Myocyte (in vitro differentiated cells): ENCODE measurements around the gene ZNF343. TPM values are rescaled to one million over a fixed set of nuclear protein-coding genes. Genes with fewer than 3 reads are reported as not detected.
"Not testable (repeated sequence)": the region's sequence is repeated elsewhere in the genome, so short reads cannot be mapped to it uniquely, and the experiment has no call there.

ENCODE experiments used
- DNase-seq: peaks from one replicate; pipeline ENCODE4 v3.0.0-alpha.2; 2012; ENCODE audit warnings: low read depth
- total RNA-seq: library from RNA; depleted of rRNA; stranded (reverse); fragments of >200 nt; gene quantifications from 2 replicates; pipeline ENCODE4 v1.2.3, GENCODE V29; 2014

The ZNF343 gene
- total RNA-seq, 1 donor from 2014 or later, result 11.7 TPM

DNA sequence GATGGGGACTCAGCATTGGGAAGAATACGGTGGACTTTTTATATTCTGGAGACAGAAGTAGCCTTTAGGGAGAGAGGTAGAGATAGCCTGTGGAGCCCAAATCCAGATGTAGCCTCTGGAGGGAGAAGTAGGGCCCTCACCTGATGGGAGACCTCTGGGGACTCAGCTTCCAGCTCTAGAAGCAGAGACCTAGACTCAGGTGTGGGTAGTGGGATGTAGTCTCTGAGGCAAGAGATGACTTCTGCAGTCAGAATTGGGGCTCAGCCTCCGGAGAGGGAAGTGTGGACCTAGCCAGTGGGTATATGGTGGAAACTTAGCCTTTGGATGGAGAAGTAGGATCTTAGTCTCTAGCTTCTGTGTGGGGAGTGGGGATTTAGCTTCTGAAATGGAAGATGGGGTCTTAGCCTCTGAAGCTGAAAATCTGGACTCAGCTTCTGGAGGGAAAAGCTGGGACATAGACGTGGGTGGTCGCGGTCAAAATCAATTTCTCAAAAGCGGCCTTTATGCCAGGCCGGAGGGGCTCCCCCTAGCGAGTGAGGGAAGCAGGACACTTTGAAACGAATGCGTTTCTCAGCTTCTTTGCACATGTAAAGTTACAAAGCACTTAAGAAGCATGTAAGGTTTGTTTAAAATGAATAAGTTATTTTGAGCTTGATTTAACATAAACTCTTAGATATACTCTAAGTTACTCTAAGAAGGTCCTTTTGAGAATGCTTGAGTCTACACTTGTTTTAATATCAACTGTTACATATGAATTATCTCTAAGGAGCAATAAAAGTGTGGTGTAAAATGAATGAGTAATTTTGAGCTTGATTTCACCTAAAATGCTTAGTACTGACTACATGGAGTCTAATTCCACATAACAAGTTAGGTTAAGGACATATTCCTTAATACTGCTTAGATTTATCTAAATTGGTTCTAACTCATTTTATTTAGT, 12.9 kb upstream of the ZNF343 start:
- peak; percentile 49 for DNase-seq

DNA sequence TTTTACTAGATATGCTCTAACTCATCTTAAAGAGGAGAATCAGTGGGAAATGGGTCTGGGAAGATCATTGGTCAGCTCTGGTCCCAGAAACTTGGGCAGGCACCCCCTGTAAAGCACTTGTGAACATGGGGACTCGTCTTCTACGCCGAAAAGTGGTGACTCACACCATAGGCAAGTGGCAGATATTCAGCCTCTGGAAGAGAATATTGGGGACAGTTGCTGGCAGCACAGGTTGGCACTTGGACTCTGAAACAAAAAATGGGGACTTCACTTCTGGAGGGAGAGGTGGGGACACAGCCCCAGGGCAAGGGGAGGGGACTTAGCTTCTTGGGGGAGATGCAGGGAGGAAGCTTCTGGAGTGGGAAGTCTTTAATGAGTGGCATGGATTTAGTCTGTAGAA, 11.9 kb upstream of the ZNF343 start:
- no peak for DNase-seq

DNA sequence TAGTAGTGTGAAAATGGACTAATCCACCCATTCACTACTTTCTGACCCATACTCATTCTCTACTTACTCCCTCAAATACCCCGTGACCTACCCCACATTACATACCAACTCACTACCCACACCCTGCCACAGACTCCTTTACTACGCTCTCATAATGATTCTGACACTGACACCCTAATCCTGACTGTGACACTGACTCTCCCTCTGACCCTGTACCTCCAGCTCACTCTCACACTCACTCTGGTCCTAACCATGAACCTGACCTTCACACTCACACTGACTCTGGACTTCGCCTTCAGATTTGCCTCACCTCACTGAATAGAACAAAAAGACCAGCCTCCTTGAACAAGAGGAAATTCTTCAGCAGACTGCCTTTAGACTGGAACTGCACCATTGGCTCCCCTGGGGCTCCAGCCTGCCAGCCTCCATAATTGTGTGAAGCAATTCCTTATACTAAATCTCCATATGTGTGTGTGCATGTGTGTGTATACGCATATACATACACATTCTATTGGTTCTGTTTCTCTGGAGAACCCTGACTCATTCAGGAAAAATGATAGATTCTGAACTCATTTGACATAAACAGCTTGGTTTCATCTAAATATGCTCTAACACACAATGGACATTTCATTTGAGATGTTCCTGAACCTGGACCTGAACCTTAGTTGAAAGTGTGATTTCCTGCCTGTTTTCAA, 10.5 kb upstream of the ZNF343 start:
- no peak for DNase-seq

DNA sequence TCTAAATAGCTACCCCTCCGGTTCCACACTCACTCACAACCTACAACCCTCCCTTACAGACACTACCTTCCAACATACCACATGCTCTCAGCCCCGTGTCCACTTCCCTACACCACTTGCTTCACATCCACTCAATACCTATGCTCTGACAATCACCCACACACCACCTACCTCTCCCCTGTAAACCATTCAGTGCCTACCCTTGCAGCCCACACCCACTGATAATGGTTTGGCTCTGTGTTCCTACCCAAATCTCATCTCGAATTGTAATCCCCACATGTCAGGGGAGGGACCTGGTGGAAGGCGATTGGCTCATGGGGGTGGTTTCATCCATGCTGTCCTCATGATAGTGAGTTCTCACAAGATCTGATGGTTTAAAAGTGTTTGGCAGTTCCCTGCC, 9.8 kb upstream of the ZNF343 start:
- DNase-seq, result no peak

DNA sequence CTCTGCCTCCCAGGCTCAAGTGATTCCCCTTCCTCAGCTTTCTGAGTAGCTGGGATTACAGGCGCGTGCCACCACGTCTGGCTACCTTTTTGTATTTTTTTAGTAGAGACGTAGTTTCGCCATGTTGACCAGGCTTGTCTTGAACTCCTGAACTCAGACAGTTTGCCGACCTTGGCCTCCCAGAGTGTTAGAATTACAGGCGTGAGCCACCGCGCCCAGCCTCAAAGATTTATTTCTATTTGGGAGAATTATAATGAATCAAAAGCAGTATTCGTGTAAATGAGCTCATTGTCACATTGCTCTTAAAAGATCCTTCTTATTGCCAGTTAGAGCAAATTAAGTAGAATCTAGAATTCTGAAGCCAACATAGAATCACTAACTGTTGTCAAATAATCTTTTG, 9.4 kb upstream of the ZNF343 start:
- DNase-seq, result no peak

DNA sequence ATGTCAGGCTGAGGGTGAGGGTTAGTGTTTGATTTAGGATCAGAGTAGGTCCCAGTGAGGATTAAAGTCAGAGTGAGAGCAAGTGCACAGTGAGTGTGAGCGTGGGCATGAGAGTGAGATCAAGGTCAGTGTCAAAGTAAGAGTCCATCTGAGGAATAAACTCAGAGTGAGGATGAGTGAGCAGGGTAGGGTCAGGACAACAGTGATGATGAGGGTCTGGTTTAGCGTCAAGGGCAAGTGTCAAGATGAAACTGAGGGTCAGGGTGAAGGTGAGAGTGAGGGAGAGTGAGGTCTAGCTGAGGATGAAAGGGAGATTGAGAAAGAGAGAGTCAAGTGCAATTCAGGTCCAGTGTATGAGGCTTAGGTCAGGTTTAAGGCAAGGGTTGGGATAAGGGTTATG, 7.7 kb upstream of the ZNF343 start:
- DNase-seq, result no peak

DNA sequence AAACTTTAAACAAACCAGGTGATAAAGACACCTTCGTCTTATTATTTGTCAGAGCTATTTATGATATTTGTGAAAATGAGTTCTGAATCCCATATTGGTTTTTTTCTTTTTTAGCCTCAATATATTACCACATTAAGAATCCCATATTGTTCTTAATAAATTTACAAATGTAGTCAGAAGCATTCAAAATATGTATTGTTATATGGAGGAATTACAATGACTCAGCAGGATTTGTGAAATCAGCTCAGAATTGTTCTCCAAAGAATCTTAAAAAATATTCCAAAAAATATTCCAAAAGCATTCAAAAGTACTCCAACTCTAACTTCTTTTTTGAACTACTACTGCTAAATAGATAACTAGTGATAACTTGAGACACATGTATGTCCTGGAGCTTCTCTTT, 6.5 kb upstream of the ZNF343 start:
- no peak for DNase-seq

DNA sequence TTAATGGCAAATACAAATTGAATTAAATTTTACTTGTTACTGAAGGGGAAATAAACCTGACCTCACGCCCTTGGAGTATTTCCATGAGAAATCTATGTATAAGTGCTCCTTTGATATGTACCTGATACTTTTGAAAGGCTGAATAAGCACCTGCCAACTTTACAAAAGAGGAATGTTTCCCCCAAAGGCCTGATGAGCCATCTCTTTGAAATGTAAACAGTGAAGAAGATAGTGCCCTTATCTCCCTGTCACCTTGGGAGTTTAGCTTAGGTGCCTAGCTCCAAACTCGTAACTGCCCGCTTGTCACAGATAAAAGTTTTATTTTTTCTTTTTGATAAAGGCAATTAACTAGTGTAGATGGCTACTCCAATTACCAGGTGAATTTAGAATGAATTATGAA, 1.1 kb upstream of the ZNF343 start:
- DNase-seq, result no peak

DNA sequence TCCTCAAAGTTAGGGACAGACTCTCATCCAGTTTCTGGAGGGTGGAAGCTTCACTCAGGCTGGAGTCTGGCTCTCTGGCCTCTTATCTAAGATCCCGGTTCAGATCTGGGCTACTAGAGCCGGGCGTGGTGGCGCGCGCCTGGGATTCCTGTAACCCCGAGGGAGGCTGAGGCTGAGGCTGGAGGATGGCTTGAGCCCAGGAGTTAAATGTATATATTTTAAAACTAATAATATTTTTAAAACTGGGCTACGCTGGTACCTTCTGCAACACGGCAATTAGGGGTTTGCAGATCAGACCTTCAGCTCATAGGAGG, 710 bp upstream of the ZNF343 start:
- no peak for DNase-seq

DNA sequence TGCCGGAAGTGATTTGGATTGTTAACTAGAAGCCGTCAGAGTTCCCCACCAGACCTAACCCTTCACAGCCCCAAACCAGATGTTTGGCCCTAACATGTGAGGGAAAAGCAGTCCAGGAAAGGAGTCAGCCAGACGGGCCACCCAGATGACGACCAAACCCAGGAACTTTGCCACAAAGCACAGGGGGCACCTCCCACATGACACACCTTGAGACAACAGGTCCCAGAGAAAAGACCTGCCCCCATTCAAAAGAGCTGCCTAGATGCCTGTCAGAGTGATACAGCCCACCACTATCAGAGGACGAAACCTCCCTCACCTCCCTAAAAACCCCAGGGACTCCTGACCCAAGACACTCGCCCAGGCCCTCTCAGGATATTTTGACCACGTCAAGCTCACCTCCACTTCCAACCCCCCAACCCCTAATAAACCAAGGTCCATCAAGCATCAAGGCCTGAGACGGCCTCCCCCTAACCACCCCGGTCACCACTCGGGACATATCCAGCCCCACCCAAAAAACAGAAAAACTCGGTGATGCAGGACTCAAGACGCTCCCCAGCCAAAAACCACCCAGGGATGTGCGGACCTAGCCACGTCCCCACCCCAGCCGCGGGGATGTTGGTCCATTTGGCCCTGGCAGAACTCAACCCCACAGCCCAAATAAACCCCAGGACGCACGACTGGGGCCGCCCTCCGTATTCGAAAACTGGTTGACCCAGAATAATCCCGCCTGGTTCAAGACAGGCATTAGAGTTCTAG, 662 bp downstream of the ZNF343 start:
- DNase-seq, result peak; percentile 13

DNA sequence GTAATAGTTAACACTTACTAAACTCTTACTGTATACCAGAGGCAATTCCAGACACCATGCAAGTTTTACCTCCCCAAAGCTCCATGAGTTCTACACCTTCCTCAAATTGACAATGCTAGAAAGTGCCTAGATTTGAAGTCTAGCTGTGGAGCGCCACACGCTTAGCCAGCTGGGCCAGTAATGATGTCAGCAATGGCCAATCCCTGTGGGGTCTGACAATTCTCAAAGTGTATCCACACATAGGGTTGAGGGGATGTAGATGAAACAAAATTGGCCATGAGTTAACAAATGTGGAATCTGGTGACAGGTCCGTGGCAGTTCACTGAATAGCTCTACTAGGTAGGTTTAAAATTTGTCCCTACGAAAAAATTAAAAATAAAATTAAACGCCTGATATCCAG, 1.3 kb downstream of the ZNF343 start:
- DNase-seq, result peak; percentile 5

DNA sequence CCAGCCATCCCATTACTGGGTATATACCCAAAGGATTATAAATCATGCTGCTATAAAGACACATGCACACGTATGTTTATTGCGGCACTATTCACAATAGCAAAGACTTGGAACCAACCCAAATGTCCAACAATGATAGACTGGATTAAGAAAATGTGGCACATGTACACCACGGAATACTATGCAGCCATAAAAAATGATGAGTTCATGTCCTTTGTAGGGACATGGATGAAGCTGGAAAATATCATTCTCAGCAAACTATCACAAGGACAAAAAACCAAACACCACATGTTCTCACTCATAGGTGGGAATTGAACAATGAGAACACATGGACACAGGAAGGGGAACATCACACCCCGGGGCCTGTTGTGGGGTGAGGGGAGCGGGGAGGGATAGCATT, 2.3 kb downstream of the ZNF343 start:
- not testable (repeated sequence) for DNase-seq

DNA sequence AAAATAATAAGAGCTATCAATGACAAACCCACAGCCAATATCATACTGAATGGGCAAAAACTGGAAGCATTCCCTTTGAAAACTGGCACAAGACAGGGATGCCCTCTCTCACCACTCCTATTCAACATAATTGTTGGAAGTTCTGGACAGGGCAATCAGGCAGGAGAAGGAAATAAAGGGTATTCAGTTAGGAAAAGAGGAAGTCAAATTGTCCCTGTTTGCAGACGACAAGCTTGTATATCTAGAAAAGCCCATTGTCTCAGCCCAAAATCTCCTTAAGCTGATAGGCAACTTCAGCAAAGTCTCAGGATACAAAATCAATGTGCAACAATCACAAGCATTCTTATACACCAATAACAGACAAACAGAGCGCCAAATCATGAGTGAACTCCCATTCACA, 3.9 kb downstream of the ZNF343 start:
- DNase-seq, result not testable (repeated sequence)

DNA sequence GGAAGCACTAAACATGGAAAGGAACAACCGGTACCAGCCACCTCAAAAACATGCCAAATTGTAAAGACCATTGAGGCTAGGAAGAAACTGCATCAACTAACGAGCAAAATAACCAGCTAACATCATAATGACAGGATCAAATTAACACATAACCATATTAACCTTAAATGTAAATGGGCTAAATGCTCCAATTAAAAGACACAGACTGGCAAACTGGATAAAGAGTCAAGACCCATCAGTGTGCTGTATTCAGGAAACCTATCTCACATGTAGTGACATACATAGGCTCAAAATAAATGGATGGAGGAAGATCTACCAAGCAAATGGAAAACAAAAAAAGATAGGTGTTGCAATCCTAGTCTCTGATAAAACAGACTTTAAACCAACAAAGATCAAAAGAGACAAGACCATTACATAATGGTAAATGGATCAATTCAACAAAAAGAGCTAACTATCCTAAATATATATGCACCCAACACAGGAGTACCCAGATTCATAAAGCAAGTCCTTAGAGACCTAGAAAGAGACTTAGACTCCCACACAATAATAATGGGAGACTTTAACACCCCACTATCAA, 5.8 kb downstream of the ZNF343 start:
- not testable (repeated sequence) for DNase-seq

DNA sequence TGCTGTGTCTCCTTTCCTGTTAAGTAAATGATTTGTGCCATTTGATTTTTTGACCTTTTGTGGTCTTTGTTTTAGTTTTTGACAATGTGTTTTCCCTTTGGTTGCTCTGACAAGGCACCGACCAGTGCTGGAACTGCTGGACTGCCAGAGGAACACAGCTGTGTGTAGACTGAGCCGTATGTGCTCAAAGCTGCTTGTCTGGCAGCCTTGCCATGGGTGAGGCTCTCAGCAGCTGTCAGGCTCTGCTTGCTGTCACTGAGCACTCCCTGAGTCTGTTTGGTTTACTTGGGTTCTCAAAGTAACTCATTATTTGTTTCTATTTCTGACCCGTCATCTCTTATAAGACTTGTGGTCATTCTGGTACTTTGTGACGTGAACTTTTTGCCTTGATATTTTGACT, 23.1 kb downstream of the ZNF343 start:
- peak; percentile 90 for DNase-seq

DNA sequence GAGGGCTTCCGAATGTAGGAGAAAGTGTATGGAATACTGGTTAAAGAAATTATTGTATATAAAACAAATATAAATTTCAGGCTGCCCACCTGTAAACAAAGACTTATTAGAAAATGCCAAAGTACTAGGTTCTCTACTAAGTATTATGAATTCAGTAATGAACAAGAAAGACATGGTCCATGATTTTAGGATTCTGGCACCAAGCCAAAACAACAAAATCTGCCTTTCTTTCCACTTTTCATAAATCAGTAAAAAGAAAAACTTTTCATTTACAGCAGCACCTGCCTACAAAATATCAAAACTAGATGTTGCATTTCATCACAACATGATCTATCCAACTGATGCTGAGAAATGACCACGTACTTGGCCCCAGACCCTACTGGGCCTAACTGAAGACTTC, 23.6 kb downstream of the ZNF343 start:
- no peak for DNase-seq

DNA sequence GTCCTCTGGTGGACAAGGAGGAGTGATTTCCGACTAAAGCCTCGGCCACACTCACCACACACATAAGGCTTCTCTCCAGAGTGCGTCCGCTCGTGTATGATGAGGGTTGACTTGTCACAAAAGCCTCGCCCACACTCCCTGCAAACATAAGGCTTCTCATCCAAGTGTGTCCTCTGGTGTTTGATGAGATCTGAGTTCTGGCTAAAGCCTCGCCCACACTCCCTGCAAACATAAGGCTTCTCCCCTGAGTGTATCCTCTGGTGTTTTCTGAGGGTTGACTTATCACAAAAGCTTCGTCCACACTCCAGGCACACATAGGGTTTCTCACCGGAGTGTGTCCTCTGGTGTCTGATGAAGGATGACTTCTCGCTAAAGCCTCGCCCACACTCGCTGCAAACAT, 25.2 kb downstream of the ZNF343 start:
- DNase-seq, result no peak

DNA sequence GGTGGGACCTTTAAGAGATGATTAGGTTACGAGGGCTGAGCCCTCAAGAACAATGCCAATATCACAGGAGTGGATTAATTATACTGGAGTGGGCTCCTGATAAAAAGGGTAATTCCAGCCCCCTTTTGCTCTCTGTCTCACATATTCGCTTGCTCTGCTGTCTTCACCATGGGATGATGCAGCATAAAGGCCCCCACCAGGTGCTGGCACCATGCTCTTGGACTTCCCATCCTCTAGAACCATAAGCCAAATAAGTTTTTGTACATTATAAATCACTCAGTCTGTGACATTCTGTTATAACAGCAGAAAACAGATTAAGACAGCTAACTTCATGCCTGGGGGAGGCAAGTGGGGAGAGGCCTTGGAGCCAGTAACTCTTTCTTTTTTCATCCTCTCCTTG, 28.3 kb downstream of the ZNF343 start:
- DNase-seq, result no peak

DNA sequence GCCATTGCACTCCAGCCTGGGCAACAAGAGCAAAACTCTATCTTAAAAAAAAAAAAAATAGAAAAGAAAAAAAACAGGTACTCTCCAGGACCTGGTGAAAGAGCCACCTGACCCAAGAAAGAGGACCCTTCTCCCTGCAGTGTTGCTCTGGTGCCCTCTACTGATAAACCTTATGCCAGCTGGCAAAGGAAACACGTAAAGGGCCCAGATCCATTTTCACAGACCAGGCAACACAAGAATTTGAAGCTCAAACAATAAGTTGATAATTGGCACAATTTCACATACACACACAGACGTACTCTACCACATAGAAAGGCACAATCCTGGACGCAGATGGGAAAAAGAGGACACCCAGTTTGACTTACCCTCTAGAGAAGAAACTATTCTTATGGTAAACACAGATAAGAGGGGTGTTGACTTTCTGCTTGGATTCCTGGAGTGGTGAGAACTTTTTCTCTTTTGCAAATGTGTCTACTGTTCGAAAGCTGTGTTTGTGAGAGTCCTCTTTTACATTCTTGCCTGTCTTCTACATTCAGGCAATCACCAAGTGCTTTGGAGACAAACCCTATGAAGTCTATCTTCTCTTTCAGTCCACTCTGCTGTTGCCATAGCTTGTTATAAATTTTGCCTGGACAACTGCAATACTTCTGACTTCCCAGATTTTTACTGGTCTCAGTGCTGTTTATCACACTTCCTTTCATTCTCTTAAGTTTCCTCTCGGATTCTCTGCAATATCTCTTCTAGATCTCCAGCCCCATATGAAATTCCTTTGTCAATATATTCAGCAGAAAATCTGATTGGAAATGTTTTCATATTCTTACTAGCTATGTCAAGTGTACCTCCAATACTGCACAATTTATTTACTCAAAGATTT, 31.7 kb downstream of the ZNF343 start:
- no peak for DNase-seq

DNA sequence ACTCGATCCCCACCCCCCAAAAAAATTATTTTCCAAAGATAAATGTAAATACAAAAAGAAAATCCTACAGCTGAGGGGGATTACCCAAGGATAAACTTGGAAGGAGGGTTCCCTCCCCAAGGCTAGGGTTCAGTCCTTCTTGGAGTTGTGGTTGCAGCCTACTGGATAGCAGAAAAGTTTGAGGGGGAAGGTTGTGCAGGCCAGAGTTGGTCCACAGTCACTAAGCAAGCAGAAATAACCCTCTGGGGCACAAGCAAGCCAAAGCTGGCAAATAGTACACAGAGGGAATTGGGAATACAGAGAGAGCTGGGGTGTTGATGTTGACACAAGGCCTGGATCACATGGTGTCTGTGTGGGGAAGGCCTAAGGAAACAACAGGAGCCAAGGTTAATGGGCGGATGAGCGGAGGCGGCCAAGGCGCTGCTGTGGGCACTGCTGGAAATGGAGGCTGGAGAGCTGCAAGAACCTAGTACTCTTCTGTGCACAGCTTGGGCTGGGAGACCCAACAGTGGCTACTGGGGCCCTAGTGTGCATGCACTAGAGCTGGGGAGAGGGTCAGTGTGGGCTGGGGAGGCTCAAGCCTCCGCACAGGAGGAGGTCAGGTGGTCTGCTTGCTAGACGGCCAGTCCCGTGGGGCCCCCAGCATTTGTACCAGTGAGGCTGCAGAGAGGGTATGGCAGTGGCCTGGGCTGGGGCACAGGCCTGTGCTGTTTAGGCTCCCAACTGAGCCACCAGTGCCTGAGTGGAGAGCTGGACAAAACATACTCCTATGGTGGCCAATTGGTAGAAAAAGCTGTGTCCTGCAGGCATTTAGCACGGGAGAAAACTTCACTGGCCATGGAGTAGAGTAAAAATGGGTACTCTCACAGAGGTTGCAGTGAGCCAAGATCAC, 32.6 kb downstream of the ZNF343 start:
- DNase-seq, result no peak
